ENCODE measurements around the gene IRAK1BP1.
"Not testable (repeated sequence)": the region's sequence is repeated elsewhere in the genome, so short reads cannot be mapped to it uniquely, and the experiment has no call there.

Gene IRAK1BP1

GRCh38 chr6:78908621-78909020 is 41.3 kb downstream of the IRAK1BP1 start:
- Histone ChIP-seq H3K4me3 (ENCODE audit: low read length) (no peak overlapping the region), H3K36me3 (ENCODE audit: control insufficient read depth, insufficient read depth, low read length) (no peaks in the 10 kb centered on the region), H3K4me1 (ENCODE audit: control insufficient read depth, insufficient read depth, low read length) (peaks cover 5% of the 10 kb centered on the region), H3K27me3 (ENCODE audit: control insufficient read depth, insufficient read depth, low read length) (peaks cover 11% of the 10 kb centered on the region), H3K9me3 (ENCODE audit: control insufficient read depth, low read length) (no peaks in the 10 kb centered on the region), H3K9ac (ENCODE audit: low read length) (no peak overlapping the region)

GRCh38 chr6:78909391-78909790 is 42.0 kb downstream of the IRAK1BP1 start:
- Histone ChIP-seq H3K9me3 (ENCODE audit: control insufficient read depth, low read length) (no peaks in the 10 kb centered on the region), H3K4me3 (ENCODE audit: low read length) (no peak overlapping the region), H3K36me3 (ENCODE audit: control insufficient read depth, insufficient read depth, low read length) (no peaks in the 10 kb centered on the region), H3K27me3 (ENCODE audit: control insufficient read depth, insufficient read depth, low read length) (peaks cover 11% of the 10 kb centered on the region), H3K4me1 (ENCODE audit: control insufficient read depth, insufficient read depth, low read length) (peaks cover 5% of the 10 kb centered on the region), H3K9ac (ENCODE audit: low read length) (no peak overlapping the region)

DNA sequence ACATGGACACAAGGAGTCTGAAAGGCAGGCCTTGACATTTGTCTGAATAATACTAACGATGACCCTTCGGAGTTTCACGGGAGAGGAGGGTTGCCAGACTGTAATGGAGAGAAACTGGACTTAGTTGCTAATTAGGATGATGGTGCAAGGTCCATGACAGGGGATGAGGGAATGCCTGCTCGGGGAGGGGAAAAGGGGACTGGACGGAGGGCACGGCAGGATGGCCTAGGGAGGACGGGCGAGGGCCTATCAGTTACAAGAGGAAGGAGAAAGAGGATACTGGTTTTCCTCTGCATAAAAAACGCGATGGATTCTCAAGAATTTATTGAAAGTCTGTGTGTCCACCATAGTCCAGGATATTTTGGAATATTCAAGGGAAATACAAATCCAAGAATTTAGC is 42.7 kb downstream of the IRAK1BP1 start:
- Histone ChIP-seq H3K9ac (ENCODE audit: low read length) (no peak overlapping the region), H3K9me3 (ENCODE audit: control insufficient read depth, low read length) (no peaks in the 10 kb centered on the region), H3K36me3 (ENCODE audit: control insufficient read depth, insufficient read depth, low read length) (no peaks in the 10 kb centered on the region), H3K27me3 (ENCODE audit: control insufficient read depth, insufficient read depth, low read length) (peaks cover 11% of the 10 kb centered on the region), H3K4me1 (ENCODE audit: control insufficient read depth, insufficient read depth, low read length) (peaks cover 5% of the 10 kb centered on the region), H3K4me3 (ENCODE audit: low read length) (peak overlapping the region; percentile 14)

DNA sequence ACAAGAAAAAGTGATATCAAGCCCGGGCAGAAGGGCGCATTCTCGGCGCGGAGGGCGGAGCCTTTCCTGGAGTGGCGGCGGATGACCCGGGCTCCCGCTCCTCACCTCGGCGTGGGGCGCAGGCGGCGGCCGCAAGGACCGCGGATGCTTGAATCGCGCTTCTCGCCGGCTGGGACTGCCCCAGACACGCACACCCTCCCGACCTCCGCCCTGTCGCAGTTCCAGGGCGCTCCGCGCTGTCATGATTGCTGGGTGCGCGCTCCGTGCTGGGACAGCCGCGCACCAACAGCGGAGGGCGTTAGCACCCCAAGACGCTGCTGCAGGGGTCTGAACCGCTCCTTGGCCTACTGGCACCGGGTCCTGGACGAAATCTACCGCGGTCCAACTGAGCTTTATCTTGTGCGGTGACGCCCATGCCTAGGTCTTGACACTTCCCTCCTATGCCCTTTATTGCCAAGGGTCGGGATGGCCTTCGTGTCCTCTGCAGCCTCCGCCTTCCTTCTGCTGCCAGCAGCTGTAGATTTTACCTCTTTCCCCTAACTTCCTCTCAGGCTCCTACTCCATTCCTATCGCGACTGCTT is 43.3 kb downstream of the IRAK1BP1 start:
- H3K36me3 ChIP-seq (ENCODE audit: control insufficient read depth, insufficient read depth, low read length): no peaks in the 10 kb centered on the region
- H3K27me3 ChIP-seq (ENCODE audit: control insufficient read depth, insufficient read depth, low read length): peaks cover 11% of the 10 kb centered on the region
- H3K4me1 ChIP-seq (ENCODE audit: control insufficient read depth, insufficient read depth, low read length): peaks cover 5% of the 10 kb centered on the region
- peak overlapping the region; percentile 14 for H3K4me3 ChIP-seq (ENCODE audit: low read length)
- H3K9me3 ChIP-seq (ENCODE audit: control insufficient read depth, low read length): no peaks in the 10 kb centered on the region
- peak overlapping the region; percentile 36 for H3K9ac ChIP-seq (ENCODE audit: low read length)

- Histone ChIP-seq H3K9me3 (ENCODE audit: control insufficient read depth, low read length) (no peaks in the 10 kb centered on the region), H3K4me3 (ENCODE audit: low read length) (peak overlapping the region; percentile 14), H3K36me3 (ENCODE audit: control insufficient read depth, insufficient read depth, low read length) (no peaks in the 10 kb centered on the region), H3K9ac (ENCODE audit: low read length) (no peak overlapping the region), H3K4me1 (ENCODE audit: control insufficient read depth, insufficient read depth, low read length) (peaks cover 5% of the 10 kb centered on the region), H3K27me3 (ENCODE audit: control insufficient read depth, insufficient read depth, low read length) (peaks cover 11% of the 10 kb centered on the region)
Observed at GRCh38 chr6:78911218-78911940, 44.0 kb downstream of the IRAK1BP1 start.

DNA sequence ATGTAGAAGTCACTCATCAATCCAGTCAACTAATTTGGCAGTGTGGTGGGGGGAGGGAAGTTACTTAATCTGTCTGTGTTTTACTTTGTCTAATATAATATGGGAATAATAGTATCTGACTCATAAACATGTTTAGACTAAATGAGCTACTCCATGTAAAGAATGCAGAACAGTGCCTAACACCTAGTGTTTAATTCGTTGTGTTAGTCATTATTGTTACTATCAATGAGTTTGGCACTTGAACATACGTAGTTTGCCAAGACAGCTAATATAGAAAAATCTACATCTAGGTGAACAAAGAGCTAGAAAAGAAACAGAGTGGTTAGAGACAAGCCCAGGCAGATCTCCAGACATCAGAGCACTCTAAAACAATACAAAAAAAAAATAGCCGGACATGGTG is 49.1 kb downstream of the IRAK1BP1 start:
- Histone ChIP-seq H3K4me1 (ENCODE audit: control insufficient read depth, insufficient read depth, low read length) (no peaks in the 10 kb centered on the region), H3K4me3 (ENCODE audit: low read length) (no peak overlapping the region), H3K9ac (ENCODE audit: low read length) (no peak overlapping the region), H3K36me3 (ENCODE audit: control insufficient read depth, insufficient read depth, low read length) (no peaks in the 10 kb centered on the region), H3K9me3 (ENCODE audit: control insufficient read depth, low read length) (no peaks in the 10 kb centered on the region), H3K27me3 (ENCODE audit: control insufficient read depth, insufficient read depth, low read length) (no peaks in the 10 kb centered on the region)

- Histone ChIP-seq H3K4me1 (ENCODE audit: control insufficient read depth, insufficient read depth, low read length) (no peaks in the 10 kb centered on the region), H3K9me3 (ENCODE audit: control insufficient read depth, low read length) (no peaks in the 10 kb centered on the region), H3K4me3 (ENCODE audit: low read length) (no peak overlapping the region), H3K9ac (ENCODE audit: low read length) (no peak overlapping the region), H3K27me3 (ENCODE audit: control insufficient read depth, insufficient read depth, low read length) (no peaks in the 10 kb centered on the region), H3K36me3 (ENCODE audit: control insufficient read depth, insufficient read depth, low read length) (no peaks in the 10 kb centered on the region)
Observed at GRCh38 chr6:78917788-78918187, 50.4 kb downstream of the IRAK1BP1 start.

GRCh38 chr6:78921168-78921567 is 53.8 kb downstream of the IRAK1BP1 start:
- not testable (repeated sequence) for H3K9me3 ChIP-seq (ENCODE audit: control insufficient read depth, low read length); H3K4me1 ChIP-seq (ENCODE audit: control insufficient read depth, insufficient read depth, low read length); H3K27me3 ChIP-seq (ENCODE audit: control insufficient read depth, insufficient read depth, low read length); H3K4me3 ChIP-seq (ENCODE audit: low read length); H3K36me3 ChIP-seq (ENCODE audit: control insufficient read depth, insufficient read depth, low read length); H3K9ac ChIP-seq (ENCODE audit: low read length)

DNA sequence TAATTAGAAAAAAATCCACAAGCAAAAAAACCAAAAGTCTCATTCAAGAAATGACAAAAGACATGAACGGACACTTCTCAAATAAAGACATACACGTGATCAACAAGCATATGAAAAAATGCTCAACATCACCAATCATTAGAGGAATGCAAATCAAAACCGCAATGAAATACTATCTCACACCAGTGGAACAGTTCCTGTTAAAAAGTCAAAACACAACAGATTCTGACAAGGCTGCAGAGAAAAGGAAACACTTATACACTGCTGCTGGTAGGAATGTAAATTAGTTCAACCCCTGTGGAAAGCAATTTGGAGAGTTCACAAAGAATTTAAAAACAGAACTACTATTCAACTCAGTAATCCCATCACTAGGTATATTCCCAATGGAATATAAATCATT is 58.0 kb downstream of the IRAK1BP1 start:
- H3K27me3 ChIP-seq (ENCODE audit: control insufficient read depth, insufficient read depth, low read length): no peaks in the 10 kb centered on the region
- H3K4me1 ChIP-seq (ENCODE audit: control insufficient read depth, insufficient read depth, low read length): no peaks in the 10 kb centered on the region
- no peaks in the 10 kb centered on the region for H3K36me3 ChIP-seq (ENCODE audit: control insufficient read depth, insufficient read depth, low read length)
- H3K4me3 ChIP-seq (ENCODE audit: low read length): no peak overlapping the region
- H3K9ac ChIP-seq (ENCODE audit: low read length): no peak overlapping the region
- no peaks in the 10 kb centered on the region for H3K9me3 ChIP-seq (ENCODE audit: control insufficient read depth, low read length)

- H3K4me3 ChIP-seq (ENCODE audit: low read length): no peak overlapping the region
- no peaks in the 10 kb centered on the region for H3K36me3 ChIP-seq (ENCODE audit: control insufficient read depth, insufficient read depth, low read length)
- no peaks in the 10 kb centered on the region for H3K27me3 ChIP-seq (ENCODE audit: control insufficient read depth, insufficient read depth, low read length)
- no peak overlapping the region for H3K9ac ChIP-seq (ENCODE audit: low read length)
- no peaks in the 10 kb centered on the region for H3K9me3 ChIP-seq (ENCODE audit: control insufficient read depth, low read length)
- no peaks in the 10 kb centered on the region for H3K4me1 ChIP-seq (ENCODE audit: control insufficient read depth, insufficient read depth, low read length)
Observed at GRCh38 chr6:78935553-78935952, 68.2 kb downstream of the IRAK1BP1 start.

GRCh38 chr6:78936515-78936914 is 69.2 kb downstream of the IRAK1BP1 start:
- H3K4me3 ChIP-seq (ENCODE audit: low read length): no peak overlapping the region
- H3K9ac ChIP-seq (ENCODE audit: low read length): no peak overlapping the region
- no peaks in the 10 kb centered on the region for H3K36me3 ChIP-seq (ENCODE audit: control insufficient read depth, insufficient read depth, low read length)
- H3K27me3 ChIP-seq (ENCODE audit: control insufficient read depth, insufficient read depth, low read length): no peaks in the 10 kb centered on the region
- no peaks in the 10 kb centered on the region for H3K9me3 ChIP-seq (ENCODE audit: control insufficient read depth, low read length)
- H3K4me1 ChIP-seq (ENCODE audit: control insufficient read depth, insufficient read depth, low read length): no peaks in the 10 kb centered on the region

DNA sequence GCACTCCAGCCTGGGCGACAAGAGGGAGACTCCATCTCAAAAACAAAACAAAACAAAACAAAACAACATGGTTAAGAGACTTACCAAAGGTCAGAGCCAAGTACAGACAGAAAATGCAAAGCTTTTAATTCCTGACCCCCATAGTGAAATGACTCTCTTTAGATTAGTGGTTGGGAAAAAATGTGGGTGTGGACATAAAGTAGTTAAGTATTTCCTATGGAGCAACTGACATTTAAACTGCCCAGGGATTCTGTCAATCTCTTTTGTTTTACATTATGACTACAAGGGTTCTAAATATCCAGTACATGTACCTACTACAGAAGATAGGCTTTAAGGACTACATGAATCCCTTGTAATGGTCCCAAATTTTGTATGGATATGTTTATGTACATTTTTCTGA is 75.1 kb downstream of the IRAK1BP1 start:
- Histone ChIP-seq H3K4me3 (ENCODE audit: low read length) (no peak overlapping the region), H3K4me1 (ENCODE audit: control insufficient read depth, insufficient read depth, low read length) (no peaks in the 10 kb centered on the region), H3K9me3 (ENCODE audit: control insufficient read depth, low read length) (no peaks in the 10 kb centered on the region), H3K9ac (ENCODE audit: low read length) (no peak overlapping the region), H3K36me3 (ENCODE audit: control insufficient read depth, insufficient read depth, low read length) (no peaks in the 10 kb centered on the region), H3K27me3 (ENCODE audit: control insufficient read depth, insufficient read depth, low read length) (no peaks in the 10 kb centered on the region)

All from mucosa of stomach (tissue), 1 donor.